Kidney (tissue), 14 donors: ENCODE data around the gene TLK2. TPM values are rescaled to one million over a fixed set of nuclear protein-coding genes. Genes with fewer than 3 reads are reported as not detected.
A peak's percentile ranks its signal among the peaks of the same experiment; 100 is the strongest.

Experiments used
- DNase-seq, 5 donors: peaks; one replicate each; pipeline ENCODE4 v3.0.0-alpha.2; 2013 to 2020
- FAIRE-seq: peaks from 2 replicates; lab custom pipeline; 2012; peaks lifted over from hg19 to GRCh38; lab: Jason Lieb, UNC
- H3K27ac ChIP-seq, 2 donors: one replicate each; pipeline ENCODE4 v1.7.0; 2013; ENCODE audit warnings: low read depth in 2 of 2, low read length in 2 of 2, inconsistent platforms in 1 of 2
- H3K27me3 ChIP-seq: one replicate; pipeline ENCODE4 v1.7.1; 2013; ENCODE audit warnings: low read length, inconsistent platforms; ENCODE audit not compliant: control insufficient read depth, insufficient read depth
- H3K36me3 ChIP-seq, 3 donors: one replicate each; pipeline versions ENCODE4 v1.7.0 to v1.7.1; 2013; ENCODE audit warnings: low read length in 3 of 3, control low read depth in 1 of 3, inconsistent platforms in 1 of 3; ENCODE audit not compliant: insufficient read depth in 3 of 3, control insufficient read depth in 2 of 3
- H3K4me1 ChIP-seq, 3 donors: one replicate each; pipeline versions ENCODE4 v1.7.0 to v1.7.1; 2013; ENCODE audit warnings: low read length in 3 of 3, inconsistent platforms in 1 of 3, low read depth in 1 of 3; ENCODE audit not compliant: control insufficient read depth in 2 of 3, insufficient read depth in 2 of 3
- H3K4me3 ChIP-seq, 3 donors: one replicate each; pipeline versions ENCODE4 v1.7.0 to v1.8.1; 2013; ENCODE audit warnings: low read length in 3 of 3, control low read depth in 1 of 3, inconsistent platforms in 1 of 3
- H3K9ac ChIP-seq, 3 donors: one replicate each; pipeline versions ENCODE4 v1.7.0 to v1.7.1; 2013; ENCODE audit warnings: low read length in 3 of 3, control low read depth in 1 of 3, inconsistent platforms in 1 of 3
- H3K9me3 ChIP-seq, 3 donors: one replicate each; pipeline versions ENCODE4 v1.7.0 to v1.7.1; 2013; ENCODE audit warnings: low read length in 3 of 3, control low read depth in 1 of 3, inconsistent platforms in 1 of 3; ENCODE audit not compliant: control insufficient read depth in 2 of 3, insufficient read depth in 1 of 3
- intact Hi-C: fragments of 100-400 bp; cut with DNase I; formaldehyde crosslinking; loops from one replicate; pipeline ENCODE4 v1.11.1; 2022
- polyA plus RNA-seq: library from polyadenylated mRNA; stranded (reverse); fragments of 350-450 nt; fragmentation: Illumina TruSeq; extraction: RNeasy Lipid Tissue Mini Kit (QIAGEN cat#74804); gene quantifications from one replicate; pipeline ENCODE4 v1.2.3, GENCODE V29; 2014; ENCODE audit warnings: low read depth, low replicate concordance; ENCODE audit not compliant: insufficient read depth
- total RNA-seq: library from RNA; stranded (reverse); fragmentation: NEBNext Ultra II Directional; extraction: Animal tissue kit (Norgen Biotek cat#: 25700); gene quantifications from one replicate; pipeline ENCODE4 v1.2.1, GENCODE V29; 2021
- TF ChIP-seq, protein P1 (sequence below): IDR thresholded peaks from 3 replicates; pipeline ENCODE4 v1.5.1; 2012; ENCODE audit warnings: mild to moderate bottlenecking, moderate library complexity, borderline replicate concordance; ENCODE audit not compliant: insufficient read depth; ENCODE audit errors: extremely low read depth
- donor health status: control.
- donor health status: control.
- donor health status: control.
- donor health status: control.
- donor health status: control.
- donor health status: DM: yes; HTN: yes; CAD: no.
- donor health status: Normal renal cell carcinoma (clear cell type).

Gene TLK2
- total and polyA plus RNA-seq, 2 donors from 2014 or later, result 15.6 to 43.0 TPM

DNA sequence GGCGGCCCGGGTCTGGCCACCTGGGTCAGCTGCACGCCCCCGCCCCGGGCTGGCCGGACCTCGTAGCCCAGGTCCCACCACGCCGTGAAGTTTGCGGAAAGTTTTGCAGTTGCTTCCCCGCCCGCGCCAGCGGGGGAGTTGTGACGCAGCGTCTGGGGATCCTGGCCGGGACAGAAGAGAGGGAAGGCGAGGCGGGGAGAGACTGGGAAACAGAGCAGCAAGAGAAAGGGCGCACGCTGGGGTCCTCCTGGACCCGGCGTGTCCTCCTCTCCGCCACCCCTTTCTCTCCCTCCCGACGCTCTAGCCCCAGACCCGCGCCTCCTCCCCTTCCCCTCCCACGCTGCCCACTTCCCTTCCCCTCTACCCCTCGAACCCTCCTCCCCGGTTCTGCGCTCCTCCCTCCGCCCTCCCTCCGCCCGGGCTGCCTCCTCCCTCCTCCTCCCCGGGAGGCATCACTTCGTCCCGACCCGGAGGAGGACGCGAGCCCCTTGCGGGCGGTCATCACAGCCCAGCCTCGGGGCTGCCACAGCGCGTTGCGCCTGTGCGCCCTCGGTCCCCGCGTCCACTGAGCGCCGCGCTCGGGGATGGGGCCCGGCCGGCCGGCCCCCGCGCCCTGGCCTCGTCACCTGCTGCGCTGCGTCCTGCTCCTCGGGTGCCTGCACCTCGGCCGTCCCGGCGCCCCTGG, 148.7 kb downstream of the TLK2 start, which contains the start of gene MRC2:
Gene MRC2 (plus strand): TSS at position 452 of the 685 bp plus-strand sequence. CDS start 133 bp downstream, at position 585.
- Histone ChIP-seq H3K27me3 (no peaks in the 10 kb centered on the region), H3K4me1 (peaks cover 0 to 14% (median 5%) of the 10 kb centered on the region in 3 donors), H3K27ac (peak within 1 kb of the TSS; percentile 74 to 79), H3K4me3 (peak within 1 kb of the TSS; percentile 44 to 61 (median 57)), H3K9ac (peak within 1 kb of the TSS in 2 of 3 donors; percentile 29 to 34), H3K9me3 (no peaks in the 10 kb centered on the region), H3K36me3 (no peaks in the 10 kb centered on the region)
- TF ChIP-seq, protein P1, sequence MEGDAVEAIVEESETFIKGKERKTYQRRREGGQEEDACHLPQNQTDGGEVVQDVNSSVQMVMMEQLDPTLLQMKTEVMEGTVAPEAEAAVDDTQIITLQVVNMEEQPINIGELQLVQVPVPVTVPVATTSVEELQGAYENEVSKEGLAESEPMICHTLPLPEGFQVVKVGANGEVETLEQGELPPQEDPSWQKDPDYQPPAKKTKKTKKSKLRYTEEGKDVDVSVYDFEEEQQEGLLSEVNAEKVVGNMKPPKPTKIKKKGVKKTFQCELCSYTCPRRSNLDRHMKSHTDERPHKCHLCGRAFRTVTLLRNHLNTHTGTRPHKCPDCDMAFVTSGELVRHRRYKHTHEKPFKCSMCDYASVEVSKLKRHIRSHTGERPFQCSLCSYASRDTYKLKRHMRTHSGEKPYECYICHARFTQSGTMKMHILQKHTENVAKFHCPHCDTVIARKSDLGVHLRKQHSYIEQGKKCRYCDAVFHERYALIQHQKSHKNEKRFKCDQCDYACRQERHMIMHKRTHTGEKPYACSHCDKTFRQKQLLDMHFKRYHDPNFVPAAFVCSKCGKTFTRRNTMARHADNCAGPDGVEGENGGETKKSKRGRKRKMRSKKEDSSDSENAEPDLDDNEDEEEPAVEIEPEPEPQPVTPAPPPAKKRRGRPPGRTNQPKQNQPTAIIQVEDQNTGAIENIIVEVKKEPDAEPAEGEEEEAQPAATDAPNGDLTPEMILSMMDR, result no peak
- DNase-seq (peak; percentile 87 to 94 (median 91)), FAIRE-seq (no peak)
- intact Hi-C loops, result no loop called here

DNA sequence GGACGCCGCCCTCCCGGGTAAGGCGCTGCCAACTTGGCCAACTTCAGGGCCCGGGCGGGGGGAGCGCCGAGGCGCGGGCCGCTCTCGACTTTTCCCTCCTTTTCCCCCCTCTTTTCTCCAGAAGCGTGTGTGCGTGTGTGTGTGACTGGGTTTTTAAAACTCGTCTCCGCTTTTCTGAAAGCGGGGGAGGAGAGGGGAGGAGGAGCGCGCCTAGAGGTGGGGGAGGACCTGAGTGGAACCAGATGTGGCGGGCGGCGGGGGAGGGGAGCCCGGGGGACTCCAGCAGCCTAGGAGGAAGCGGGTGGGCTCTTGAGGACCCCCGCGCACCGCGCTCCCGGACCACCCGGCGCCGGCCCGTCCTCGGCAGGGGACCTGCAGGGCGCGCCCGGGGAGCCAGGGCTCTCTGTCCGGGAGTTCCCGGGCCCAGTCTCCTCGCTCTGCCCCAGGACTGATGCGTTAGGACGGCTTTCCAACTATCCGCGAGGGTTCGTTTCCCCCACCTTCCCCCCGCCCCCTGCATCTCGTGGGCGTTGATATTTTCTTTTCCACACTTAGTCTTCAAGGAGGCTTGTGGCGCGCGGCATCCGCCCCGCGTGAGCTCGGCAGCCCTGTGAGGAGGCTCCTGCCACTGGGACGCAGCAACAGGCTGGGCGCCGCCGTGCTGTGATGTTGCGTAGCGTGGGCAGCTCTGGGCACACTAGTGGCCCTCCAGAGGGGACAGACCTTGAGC, 149.4 kb downstream of the TLK2 start:
- no peaks in the 10 kb centered on the region for H3K27me3 ChIP-seq
- peak overlapping the region; percentile 29 to 57 (median 56) for H3K4me3 ChIP-seq
- H3K9me3 ChIP-seq, result no peaks in the 10 kb centered on the region
- TF ChIP-seq, protein P1, result no peak
- H3K27ac ChIP-seq, result peak overlapping the region; percentile 71 to 79
- H3K4me1 ChIP-seq, result peaks cover 0 to 14% (median 5%) of the 10 kb centered on the region in 3 donors
- intact Hi-C loops, result no loop called here
- DNase-seq (peak; percentile 83 to 91 (median 86)), FAIRE-seq (no peak)
- peak overlapping the region in 2 of 3 donors; percentile 18 to 34 for H3K9ac ChIP-seq
- H3K36me3 ChIP-seq, result no peaks in the 10 kb centered on the region

DNA sequence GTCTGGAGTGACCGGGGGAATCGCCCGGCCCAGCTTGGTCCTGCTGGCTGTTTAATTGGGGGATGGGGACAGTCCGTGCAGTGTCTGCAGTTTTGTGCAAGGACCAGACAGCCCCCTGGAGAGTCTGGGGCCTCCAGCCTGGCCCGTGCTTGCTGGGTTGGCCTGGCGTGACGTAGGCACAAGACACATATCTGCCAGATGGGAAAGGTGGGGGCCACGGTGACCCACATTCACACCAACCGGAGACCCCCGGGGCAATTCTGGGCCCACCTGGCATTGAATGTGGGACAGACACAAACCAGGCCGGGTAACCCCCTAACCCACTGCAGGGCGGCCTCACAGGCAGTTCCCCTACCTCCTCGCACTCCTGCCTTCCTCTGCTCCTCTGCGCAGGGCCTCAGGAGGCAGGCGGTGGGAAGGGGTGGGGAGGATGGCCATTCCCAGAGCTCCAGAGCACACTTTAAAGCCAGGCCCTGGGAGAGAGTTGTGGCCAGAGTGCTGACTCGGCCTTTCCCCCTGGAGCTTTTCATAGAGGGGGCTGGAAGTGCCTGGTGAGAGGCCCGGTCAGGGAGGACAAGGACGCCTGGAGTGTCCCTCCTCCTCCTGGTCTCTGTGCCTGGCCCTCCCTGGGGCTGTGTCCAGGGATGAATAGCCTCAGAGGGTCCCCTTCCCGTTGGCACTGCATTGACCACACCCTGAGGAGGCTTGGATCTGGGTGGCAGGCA, 150.4 kb downstream of the TLK2 start:
- Histone ChIP-seq H3K27me3 (no peaks in the 10 kb centered on the region), H3K27ac (peak overlapping the region; percentile 17 to 71), H3K4me3 (peak overlapping the region; percentile 18 to 57 (median 56)), H3K4me1 (peaks cover 0 to 14% (median 5%) of the 10 kb centered on the region in 3 donors), H3K36me3 (no peaks in the 10 kb centered on the region), H3K9ac (peak overlapping the region in 1 of 3 donors; percentile 7), H3K9me3 (no peaks in the 10 kb centered on the region)
- intact Hi-C loops, result no loop called here
- FAIRE-seq (no peak), DNase-seq (peak; percentile 50 to 82 (median 76))
- TF ChIP-seq, protein P1, result no peak
